CD4-positive, alpha-beta T cell treated with Interleukin-6 for 4 hours (primary cell): ENCODE measurements around the gene PFKFB3.
"Not testable (repeated sequence)": the region's sequence is repeated elsewhere in the genome, so short reads cannot be mapped to it uniquely, and the experiment has no call there.

Experiments
- DNase-seq: peaks from one replicate; pipeline ENCODE4 v3.0.0-alpha.2; 2020; ENCODE audit warnings: mixed read lengths

PFKFB3 gene

GRCh38 chr10:6203331-6204062 lies 765 bp downstream of the PFKFB3 start:
- peak; percentile 66 for DNase-seq

DNA sequence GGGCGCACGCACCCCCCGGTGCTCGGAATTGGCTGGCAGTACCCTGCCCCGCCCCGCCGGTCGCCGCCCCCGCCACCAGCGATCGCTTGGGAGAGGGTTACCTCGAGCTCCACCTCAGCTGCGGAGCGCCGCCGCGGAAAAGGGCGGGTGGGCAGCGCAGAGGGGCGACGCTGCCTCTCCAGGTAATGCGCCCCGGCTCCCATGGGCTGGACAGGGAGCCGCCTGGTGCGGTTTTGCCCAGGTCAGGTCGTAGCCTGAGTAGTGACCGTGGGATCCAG lies 1.3 kb downstream of the PFKFB3 start:
- peak; percentile 72 for DNase-seq

DNA sequence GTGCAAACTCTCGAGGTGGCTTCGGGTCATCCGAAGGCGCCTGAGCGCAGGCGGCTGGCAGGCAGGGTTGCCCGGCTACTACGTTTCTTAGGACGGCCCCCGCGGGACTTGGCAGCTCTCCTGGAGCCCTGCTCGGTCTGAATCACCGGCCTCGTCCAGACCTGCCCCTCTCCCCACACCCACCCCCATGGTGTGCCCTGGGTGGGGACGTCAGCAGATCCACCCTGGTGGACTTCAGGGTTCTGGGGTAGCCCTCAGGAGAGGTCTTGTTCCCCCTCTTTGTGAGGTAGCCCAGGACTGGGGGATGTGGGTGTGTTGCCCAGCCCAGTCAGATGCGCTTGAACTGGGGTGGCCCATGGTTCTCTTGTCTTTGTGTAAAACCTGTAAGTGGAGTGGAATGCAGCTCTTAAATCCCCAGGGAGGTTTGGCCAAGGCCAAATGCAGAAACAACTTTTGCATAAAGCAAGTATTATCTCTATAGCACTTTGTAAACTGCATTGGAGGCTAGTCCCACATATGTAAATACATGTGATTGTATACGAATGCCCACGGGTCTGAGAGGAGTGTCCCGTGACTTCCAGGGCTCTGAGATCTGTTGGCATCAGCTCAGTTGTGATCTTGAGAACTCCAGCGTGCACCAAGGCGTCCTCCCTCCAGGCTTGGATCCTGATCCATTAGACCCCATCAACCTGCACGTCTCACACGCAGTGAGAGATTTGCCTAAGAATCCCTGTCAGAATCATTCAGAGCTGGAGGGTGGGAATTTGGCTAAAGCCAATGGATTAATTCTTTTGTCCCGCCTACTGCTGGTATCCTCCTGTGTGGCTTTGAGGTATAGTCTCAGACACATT lies 1.8 kb downstream of the PFKFB3 start:
- no peak for DNase-seq

DNA sequence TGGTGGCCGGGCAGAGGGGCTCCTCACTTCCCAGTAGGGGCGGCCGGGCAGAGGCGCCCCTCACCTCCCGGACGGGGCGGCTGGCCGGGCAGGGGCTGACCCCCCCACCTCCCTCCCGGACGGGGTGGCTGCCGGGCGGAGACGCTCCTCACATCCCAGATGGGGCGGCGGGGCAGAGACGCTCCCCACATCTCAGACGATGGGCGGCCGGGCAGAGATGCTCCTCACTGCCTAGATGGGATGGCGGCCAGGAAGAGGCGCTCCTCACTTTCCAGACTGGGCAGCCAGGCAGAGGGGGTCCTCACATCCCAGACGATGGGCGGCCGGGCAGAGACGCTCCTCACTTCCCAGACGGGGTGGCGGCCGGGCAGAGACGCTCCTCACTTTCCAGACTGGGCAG lies 3.8 kb downstream of the PFKFB3 start:
- not testable (repeated sequence) for DNase-seq

DNA sequence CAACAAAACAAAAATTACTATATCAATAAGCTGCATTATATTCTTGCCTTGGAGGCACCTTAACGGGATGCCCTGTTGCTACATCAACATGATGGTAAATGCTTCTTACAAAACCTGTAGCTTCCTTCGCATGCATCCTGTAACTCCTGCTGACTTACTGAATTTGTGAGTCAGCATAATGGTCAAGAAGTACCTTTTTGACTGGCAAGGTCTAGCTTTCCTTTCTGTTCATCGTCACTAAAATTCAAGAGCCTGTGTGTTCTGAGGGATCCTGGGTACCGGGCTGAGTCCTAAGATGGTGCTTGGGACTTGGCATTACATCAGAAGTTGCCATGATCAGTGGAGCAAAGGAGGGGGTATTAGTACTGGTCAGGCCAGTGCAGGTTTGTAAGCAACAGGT lies 4.9 kb downstream of the PFKFB3 start:
- DNase-seq = no peak

GRCh38 chr10:6208799-6209235 lies 6.1 kb downstream of the PFKFB3 start:
- no peak for DNase-seq

- DNase-seq = no peak
Measured at GRCh38 chr10:6211341-6211670, 8.6 kb downstream of the PFKFB3 start.

GRCh38 chr10:6211671-6212635 lies 9.2 kb downstream of the PFKFB3 start:
- no peak for DNase-seq

DNA sequence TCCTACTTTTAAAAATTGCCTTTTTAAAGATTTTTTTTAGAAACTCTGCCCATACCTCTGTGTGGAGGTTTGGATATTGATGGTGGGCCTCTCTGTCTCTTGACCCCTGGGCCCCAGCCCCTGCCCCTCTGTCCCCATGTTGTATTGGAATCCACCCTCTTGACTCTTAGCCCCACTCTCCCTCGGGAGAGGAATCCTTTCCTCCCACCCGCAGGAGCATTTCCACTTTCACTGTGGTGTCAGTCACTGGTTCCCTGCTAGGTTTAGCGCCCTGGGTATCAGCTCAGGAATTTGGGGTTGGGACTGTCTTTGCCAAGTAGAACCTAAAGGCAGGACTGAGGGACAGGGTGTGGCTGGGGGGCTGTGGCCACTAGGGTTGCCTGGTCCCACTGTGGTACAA lies 10.1 kb downstream of the PFKFB3 start:
- no peak for DNase-seq

DNA sequence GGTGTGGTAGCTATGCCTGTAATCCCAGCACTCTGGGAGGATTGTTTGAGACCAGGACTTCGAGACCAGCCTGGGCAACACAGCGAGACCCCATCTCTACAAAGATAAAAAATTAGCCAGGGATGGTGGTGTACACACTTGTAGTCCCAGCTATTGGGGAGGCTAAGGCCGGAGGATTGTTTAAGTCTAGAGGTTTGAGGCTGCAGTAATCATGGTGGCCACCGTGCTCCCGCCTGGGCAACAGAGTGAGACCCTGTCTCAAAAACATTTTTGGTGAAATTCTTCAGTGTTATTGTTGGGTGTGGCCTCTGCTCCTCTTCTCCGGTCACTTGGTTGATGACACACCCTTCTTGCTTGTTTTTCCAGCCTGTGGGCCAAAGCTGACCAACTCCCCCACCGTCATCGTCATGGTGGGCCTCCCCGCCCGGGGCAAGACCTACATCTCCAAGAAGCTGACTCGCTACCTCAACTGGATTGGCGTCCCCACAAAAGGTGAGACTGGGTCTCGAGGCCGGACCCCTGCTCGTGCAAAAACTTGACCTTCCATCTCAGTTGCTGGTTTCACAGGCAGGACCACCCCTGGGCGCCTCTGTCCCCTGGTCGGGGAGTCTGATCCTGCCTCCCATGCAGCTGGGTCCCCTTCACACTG lies 10.6 kb downstream of the PFKFB3 start:
- no peak for DNase-seq

DNA sequence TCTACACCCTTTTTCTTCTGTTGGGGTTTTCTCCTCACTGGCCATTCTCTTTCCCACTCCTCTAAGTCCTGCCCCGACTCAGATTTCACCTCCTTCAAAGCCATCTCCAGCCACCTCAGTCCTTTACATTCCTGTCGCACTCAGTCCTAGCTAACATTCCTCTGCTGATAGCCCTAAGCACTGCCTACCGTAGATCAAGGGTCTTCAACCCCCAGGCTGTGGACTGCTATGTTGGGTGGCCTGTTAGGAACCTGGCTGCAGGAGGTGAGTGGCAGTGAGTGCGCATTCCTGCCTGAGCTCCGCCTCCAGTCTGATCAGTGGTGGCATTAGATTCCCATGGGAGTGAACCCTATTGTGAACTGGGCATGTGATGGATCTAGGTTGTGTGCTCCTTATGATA lies 11.2 kb downstream of the PFKFB3 start:
- DNase-seq = no peak

DNA sequence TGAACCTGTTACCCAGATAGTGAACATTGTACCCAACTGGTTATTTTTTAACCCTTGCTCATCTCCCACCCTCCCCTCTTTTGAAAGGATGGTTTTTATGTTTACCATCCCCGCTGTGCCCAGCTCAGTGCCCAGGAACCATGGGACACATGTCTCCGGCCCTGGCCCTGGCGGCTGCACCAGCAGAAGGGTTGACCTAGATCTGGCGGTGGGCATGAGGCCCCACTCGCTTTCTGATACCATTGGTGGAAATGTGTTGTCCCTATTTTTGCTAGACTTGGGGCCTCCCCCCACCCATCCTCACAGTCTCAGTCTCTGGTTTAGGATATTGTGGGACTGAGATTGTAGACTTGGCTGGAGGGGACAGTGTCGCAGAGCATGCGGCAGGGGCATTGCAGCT lies 11.9 kb downstream of the PFKFB3 start:
- DNase-seq = no peak

DNA sequence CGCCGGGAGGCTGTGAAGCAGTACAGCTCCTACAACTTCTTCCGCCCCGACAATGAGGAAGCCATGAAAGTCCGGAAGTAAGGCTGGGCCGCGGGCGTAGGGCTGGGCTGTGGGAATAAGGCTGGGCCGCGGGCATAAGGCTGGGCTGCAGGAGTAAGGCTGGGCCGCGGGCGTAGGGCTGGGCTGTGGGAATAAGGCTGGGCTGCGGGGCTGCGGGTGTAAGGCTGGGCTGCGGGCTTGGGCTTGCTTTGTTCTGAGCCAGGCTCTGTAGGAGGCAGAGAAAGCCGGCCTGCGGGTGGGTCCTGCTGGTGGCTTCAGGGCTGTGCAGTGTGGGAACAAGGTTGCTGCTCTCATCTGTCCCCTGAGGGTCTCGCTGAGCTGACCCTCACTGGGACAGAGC lies 12.5 kb downstream of the PFKFB3 start:
- no peak for DNase-seq

GRCh38 chr10:6215683-6216484 lies 13.2 kb downstream of the PFKFB3 start:
- DNase-seq = no peak

GRCh38 chr10:6216916-6217315 lies 14.2 kb downstream of the PFKFB3 start:
- no peak for DNase-seq

GRCh38 chr10:6217611-6218010 lies 14.9 kb downstream of the PFKFB3 start:
- no peak for DNase-seq

GRCh38 chr10:6218692-6219493 lies 16.2 kb downstream of the PFKFB3 start:
- DNase-seq = no peak

DNA sequence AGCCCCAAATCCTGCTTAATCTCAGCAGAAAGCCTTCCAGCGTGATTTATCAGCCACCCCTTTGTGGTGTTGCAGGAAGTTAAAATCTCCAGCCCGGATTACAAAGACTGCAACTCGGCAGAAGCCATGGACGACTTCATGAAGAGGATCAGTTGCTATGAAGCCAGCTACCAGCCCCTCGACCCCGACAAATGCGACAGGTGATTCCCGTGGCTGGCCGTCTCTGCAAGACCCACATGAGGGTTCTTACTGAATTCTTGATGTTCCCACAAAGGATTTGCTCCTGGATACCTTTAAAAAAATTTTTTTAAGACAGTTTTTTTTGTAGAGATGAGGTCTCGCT lies 16.7 kb downstream of the PFKFB3 start:
- DNase-seq = no peak

GRCh38 chr10:6220418-6221191 lies 17.9 kb downstream of the PFKFB3 start:
- DNase-seq = no peak

- no peak for DNase-seq
Measured at GRCh38 chr10:6221192-6221940, 18.6 kb downstream of the PFKFB3 start.
